Measurements from ENCODE around the gene TSKU. TPM values are rescaled to one million over a fixed set of nuclear protein-coding genes. Genes with fewer than 3 reads are reported as not detected.

The TSKU gene
- total RNA-seq, 1 donor = 23.5 TPM

DNA sequence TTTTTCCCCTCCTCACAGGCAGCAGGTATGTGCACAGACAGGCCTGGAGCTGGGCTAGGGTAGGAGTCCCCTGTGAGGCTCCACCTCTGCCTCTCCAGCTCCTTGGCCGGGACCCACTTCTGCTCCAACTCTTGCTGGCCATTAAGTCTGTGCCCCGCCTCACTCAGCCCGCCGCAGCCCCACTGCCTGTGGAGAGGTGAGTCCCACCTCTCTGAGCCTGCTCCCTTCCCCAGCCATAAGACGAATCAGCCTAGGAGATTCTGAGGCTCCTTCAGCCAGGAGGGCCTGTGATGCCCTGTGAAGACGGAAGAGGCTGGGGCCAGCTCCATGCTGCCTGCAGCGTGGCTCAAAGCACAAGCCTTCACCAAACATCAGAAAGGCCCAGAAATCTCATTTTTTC, 23.0 kb downstream of the TSKU start:
- TF ChIP-seq, protein P1, sequence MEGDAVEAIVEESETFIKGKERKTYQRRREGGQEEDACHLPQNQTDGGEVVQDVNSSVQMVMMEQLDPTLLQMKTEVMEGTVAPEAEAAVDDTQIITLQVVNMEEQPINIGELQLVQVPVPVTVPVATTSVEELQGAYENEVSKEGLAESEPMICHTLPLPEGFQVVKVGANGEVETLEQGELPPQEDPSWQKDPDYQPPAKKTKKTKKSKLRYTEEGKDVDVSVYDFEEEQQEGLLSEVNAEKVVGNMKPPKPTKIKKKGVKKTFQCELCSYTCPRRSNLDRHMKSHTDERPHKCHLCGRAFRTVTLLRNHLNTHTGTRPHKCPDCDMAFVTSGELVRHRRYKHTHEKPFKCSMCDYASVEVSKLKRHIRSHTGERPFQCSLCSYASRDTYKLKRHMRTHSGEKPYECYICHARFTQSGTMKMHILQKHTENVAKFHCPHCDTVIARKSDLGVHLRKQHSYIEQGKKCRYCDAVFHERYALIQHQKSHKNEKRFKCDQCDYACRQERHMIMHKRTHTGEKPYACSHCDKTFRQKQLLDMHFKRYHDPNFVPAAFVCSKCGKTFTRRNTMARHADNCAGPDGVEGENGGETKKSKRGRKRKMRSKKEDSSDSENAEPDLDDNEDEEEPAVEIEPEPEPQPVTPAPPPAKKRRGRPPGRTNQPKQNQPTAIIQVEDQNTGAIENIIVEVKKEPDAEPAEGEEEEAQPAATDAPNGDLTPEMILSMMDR (IDR thresholded peaks at IDR 0.05; ENCODE audit: extremely low read depth, low read depth, low read length) = no peak
- H3K4me3 ChIP-seq (ENCODE audit: insufficient read depth, low read length) = no peak overlapping the region
- peaks cover 38% of the 10 kb centered on the region for H3K4me1 ChIP-seq (ENCODE audit: insufficient read depth, low read length)
- no peaks in the 10 kb centered on the region for H3K9me3 ChIP-seq (ENCODE audit: low read depth, low read length)
- no peak overlapping the region for H3K4me2 ChIP-seq (ENCODE audit: insufficient read depth, low read length)
- no peaks in the 10 kb centered on the region for H3K36me3 ChIP-seq (ENCODE audit: insufficient read depth, low read length)
- H2AFZ ChIP-seq (ENCODE audit: low read length) = no peak overlapping the region
- DNase-seq (ENCODE audit: insufficient read length, low spot score, missing footprints) = no peak
- H3K27ac ChIP-seq (ENCODE audit: low read depth, low read length) = no peak overlapping the region
- no peaks in the 10 kb centered on the region for H3K27me3 ChIP-seq (ENCODE audit: insufficient read depth, low read length)
- no peaks in the 10 kb centered on the region for H3K79me2 ChIP-seq (ENCODE audit: insufficient read depth, low read length)
- H4K20me1 ChIP-seq (ENCODE audit: insufficient read depth, low read length) = no peaks in the 10 kb centered on the region

DNA sequence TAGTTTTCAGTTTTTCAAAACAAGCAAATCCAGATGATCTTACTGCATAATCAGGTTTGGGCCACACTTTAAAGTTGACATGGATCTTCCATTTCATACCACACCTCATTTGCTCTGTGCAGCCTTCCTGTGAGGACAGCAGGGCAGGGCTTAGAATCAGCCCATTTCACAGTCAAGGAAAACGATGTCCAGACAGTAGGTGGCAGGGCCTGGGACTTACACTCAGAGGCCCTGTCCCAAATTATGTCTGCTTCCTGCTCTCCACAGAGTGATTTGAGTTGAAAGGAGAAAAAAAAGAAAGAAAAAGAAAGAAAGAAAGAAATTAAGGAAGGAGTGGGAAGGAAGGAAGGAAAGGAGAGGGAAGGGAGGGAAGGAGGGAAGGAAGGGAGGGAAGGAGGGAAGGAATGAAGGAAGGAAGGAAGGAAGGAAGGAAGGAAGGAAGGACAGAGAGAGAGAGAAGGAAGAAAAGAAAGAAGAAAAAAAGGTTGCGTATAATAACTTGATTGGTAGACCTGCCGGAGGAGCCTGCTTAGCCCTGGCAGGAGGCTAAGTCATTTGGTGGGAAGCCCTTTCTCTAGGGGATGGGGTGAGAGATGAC, 23.6 kb downstream of the TSKU start:
- no peaks in the 10 kb centered on the region for H4K20me1 ChIP-seq (ENCODE audit: insufficient read depth, low read length)
- no peak overlapping the region for H2AFZ ChIP-seq (ENCODE audit: low read length)
- no peak for DNase-seq (ENCODE audit: insufficient read length, low spot score, missing footprints)
- TF ChIP-seq, protein P1 (IDR thresholded peaks at IDR 0.05; ENCODE audit: extremely low read depth, low read depth, low read length) = no peak
- no peak overlapping the region for H3K27ac ChIP-seq (ENCODE audit: low read depth, low read length)
- H3K36me3 ChIP-seq (ENCODE audit: insufficient read depth, low read length) = no peaks in the 10 kb centered on the region
- no peaks in the 10 kb centered on the region for H3K27me3 ChIP-seq (ENCODE audit: insufficient read depth, low read length)
- H3K79me2 ChIP-seq (ENCODE audit: insufficient read depth, low read length) = no peaks in the 10 kb centered on the region
- peaks cover 34% of the 10 kb centered on the region for H3K4me1 ChIP-seq (ENCODE audit: insufficient read depth, low read length)
- H3K4me3 ChIP-seq (ENCODE audit: insufficient read depth, low read length) = no peak overlapping the region
- no peaks in the 10 kb centered on the region for H3K9me3 ChIP-seq (ENCODE audit: low read depth, low read length)
- H3K4me2 ChIP-seq (ENCODE audit: insufficient read depth, low read length) = no peak overlapping the region

DNA sequence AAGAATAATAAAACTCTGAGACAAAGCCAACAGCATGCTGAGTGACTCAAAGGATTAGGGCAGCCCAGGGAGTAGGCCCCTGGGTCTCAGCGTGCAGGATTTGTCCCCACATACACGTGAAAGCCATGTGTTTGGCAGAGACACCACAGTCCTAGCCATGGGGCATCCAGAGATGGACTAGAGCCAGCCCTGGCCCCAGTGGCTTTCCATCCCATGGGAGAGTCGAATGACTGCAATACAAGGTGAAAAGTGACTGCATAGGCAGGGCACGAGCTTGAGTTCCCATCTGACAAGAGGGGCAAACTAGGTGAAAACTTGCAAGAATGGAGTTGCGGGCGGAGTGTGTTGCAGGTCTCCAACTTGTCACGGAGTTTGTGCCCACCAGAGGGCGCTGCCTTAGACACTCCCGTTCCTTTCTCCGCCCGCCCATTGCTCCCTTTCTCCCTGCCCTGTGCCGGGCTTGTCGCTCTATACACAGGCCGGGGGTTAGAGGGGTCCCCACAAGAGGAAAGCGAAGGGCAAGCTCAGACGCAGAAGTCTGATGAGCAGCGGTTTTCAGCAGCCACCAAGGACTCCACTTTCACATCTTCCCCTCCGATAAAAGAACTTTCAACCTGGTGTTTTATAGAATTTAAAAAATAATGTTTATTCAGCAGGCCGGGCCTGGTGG, 24.2 kb downstream of the TSKU start:
- H4K20me1 ChIP-seq (ENCODE audit: insufficient read depth, low read length) = no peaks in the 10 kb centered on the region
- TF ChIP-seq, protein P1 (IDR thresholded peaks at IDR 0.05; ENCODE audit: extremely low read depth, low read depth, low read length) = peak; percentile 89
- H3K27me3 ChIP-seq (ENCODE audit: insufficient read depth, low read length) = no peaks in the 10 kb centered on the region
- H3K4me2 ChIP-seq (ENCODE audit: insufficient read depth, low read length) = peak overlapping the region; percentile 73
- H3K4me1 ChIP-seq (ENCODE audit: insufficient read depth, low read length) = peaks cover 31% of the 10 kb centered on the region
- peak; percentile 91 for DNase-seq (ENCODE audit: insufficient read length, low spot score, missing footprints)
- peak overlapping the region; percentile 85 for H2AFZ ChIP-seq (ENCODE audit: low read length)
- no peak overlapping the region for H3K27ac ChIP-seq (ENCODE audit: low read depth, low read length)
- peak overlapping the region; percentile 42 for H3K4me3 ChIP-seq (ENCODE audit: insufficient read depth, low read length)
- no peaks in the 10 kb centered on the region for H3K79me2 ChIP-seq (ENCODE audit: insufficient read depth, low read length)
- H3K9me3 ChIP-seq (ENCODE audit: low read depth, low read length) = no peaks in the 10 kb centered on the region
- H3K36me3 ChIP-seq (ENCODE audit: insufficient read depth, low read length) = no peaks in the 10 kb centered on the region

DNA sequence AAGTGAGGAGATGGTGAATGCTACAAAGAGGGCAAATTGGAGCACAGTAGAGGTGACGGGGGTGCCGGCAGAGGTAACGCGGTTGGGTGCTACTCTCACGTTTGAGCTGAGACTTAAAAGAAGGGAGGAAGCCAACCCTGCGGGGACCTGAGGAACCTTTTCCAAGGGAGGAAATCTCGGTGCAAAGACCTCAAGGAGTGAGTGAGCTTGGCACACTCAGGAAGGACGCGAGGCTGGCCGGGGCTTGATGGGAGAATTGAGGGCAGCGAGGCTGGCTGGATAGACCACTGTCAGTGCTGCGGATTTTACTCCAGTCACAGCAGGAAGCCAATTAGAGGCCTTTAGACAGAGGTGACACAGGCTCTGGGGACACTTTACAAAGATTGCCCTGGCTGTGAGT, 25.0 kb downstream of the TSKU start:
- TF ChIP-seq, protein P1 (IDR thresholded peaks at IDR 0.05; ENCODE audit: extremely low read depth, low read depth, low read length) = no peak
- Histone ChIP-seq H3K4me1 (ENCODE audit: insufficient read depth, low read length) (peaks cover 22% of the 10 kb centered on the region), H3K79me2 (ENCODE audit: insufficient read depth, low read length) (no peaks in the 10 kb centered on the region), H3K9me3 (ENCODE audit: low read depth, low read length) (no peaks in the 10 kb centered on the region), H4K20me1 (ENCODE audit: insufficient read depth, low read length) (no peaks in the 10 kb centered on the region), H3K4me2 (ENCODE audit: insufficient read depth, low read length) (no peak overlapping the region), H3K36me3 (ENCODE audit: insufficient read depth, low read length) (no peaks in the 10 kb centered on the region), H3K27me3 (ENCODE audit: insufficient read depth, low read length) (no peaks in the 10 kb centered on the region), H3K4me3 (ENCODE audit: insufficient read depth, low read length) (no peak overlapping the region), H2AFZ (ENCODE audit: low read length) (no peak overlapping the region), H3K27ac (ENCODE audit: low read depth, low read length) (no peak overlapping the region)
- no peak for DNase-seq (ENCODE audit: insufficient read length, low spot score, missing footprints)
